Adrenal gland (tissue), 12 donors: ENCODE data around the gene NOX5. TPM values are rescaled to one million over a fixed set of nuclear protein-coding genes. Genes with fewer than 3 reads are reported as not detected.

Experiments
- DNase-seq, 7 donors: peaks; one replicate each; pipeline ENCODE4 v3.0.0-alpha.2; 2019 to 2020
- H3K27ac ChIP-seq, 5 donors: fragments of 200-600 bp; sonication (generic) in 4 of 5; 1 replicate in 3 of 5; 2 replicates in 2 of 5; pipeline versions ENCODE4 v1.5.1 to v1.8.0; 2016 to 2020; ENCODE audit warnings: mild to moderate bottlenecking in 1 of 5
- H3K27me3 ChIP-seq: fragments of 200-600 bp; 2 replicates; pipeline ENCODE4 v1.8.0; 2021
- H3K36me3 ChIP-seq, 2 donors: fragments of 200-600 bp; replicated peaks in 1 of 2; 1 replicate in 1 of 2; 2 replicates in 1 of 2; pipeline versions ENCODE4 v1.5.1 to v1.8.0; 2018 to 2022
- H3K4me1 ChIP-seq, 2 donors: fragments of 200-600 bp; replicated peaks in 1 of 2; 1 replicate in 1 of 2; 2 replicates in 1 of 2; pipeline versions ENCODE4 v1.5.1 to v1.8.0; 2018 to 2021
- H3K4me3 ChIP-seq, 4 donors: fragments of 200-600 bp; sonication (generic) in 3 of 4; one replicate each; pipeline ENCODE4 v1.5.1; 2016 to 2018
- H3K9me3 ChIP-seq, 3 donors: fragments of 200-600 bp; sonication (generic) in 1 of 3; replicated peaks in 1 of 3; 1 replicate in 2 of 3; 2 replicates in 1 of 3; pipeline versions ENCODE4 v1.5.1 to v1.8.0; 2016 to 2021
- CTCF ChIP-seq, 6 experiments: fragments of 450-650 bp in 4 of 6; fragments of 200-600 bp in 2 of 6; sonication (generic) in 1 of 6; IDR thresholded peaks; 1 replicate in 5 of 6; 2 replicates in 1 of 6; pipeline versions ENCODE4 v1.5.1 to v1.8.0; 2016 to 2021; ENCODE audit warnings: antibody characterized with exemption in 6 of 6, mild to moderate bottlenecking in 2 of 6, moderate library complexity in 1 of 6
- POLR2A ChIP-seq, 2 donors: fragments of 450-650 bp; IDR thresholded peaks; one replicate each; pipeline ENCODE4 v1.6.1; 2017; ENCODE audit warnings: antibody characterized with exemption in 2 of 2, mild to moderate bottlenecking in 2 of 2, moderate library complexity in 1 of 2
- WGBS, 4 donors: extraction: QIAGEN DNeasy Blood & Tissue Kit in 2 of 4; methylation state at CpG; one replicate each; pipeline versions ENCODE4 v1.1.5 to v1.1.7; 2013 to 2017; 5-methylcytosine and 5-hydroxymethylcytosine counted together
- intact Hi-C, 2 donors: fragments of 100-400 bp; cut with DNase I; formaldehyde crosslinking; loops; one replicate each; pipeline versions ENCODE4 v1.14.1 to v1.15.0; 2022 to 2023
- polyA plus RNA-seq, 3 donors: library from polyadenylated mRNA; stranded (reverse); fragments of 200-250 nt in 2 of 3; fragments of 350-450 nt in 1 of 3; fragmentation: Illumina TruSeq in 1 of 3; extraction: RNeasy Lipid Tissue Mini Kit (QIAGEN cat#74804) in 1 of 3; gene quantifications; one replicate each; pipeline ENCODE4 v1.2.3, GENCODE V29; 2013 to 2014
- total RNA-seq, 9 donors: library from RNA; depleted of rRNA in 4 of 9; stranded (reverse); fragments of >200 nt in 4 of 9; fragments of 120-200 nt in 1 of 9; fragmentation: NEBNext Ultra II Directional in 1 of 9; extraction: Animal tissue kit (Norgen Biotek cat#: 25700) in 1 of 9; gene quantifications; one replicate each; pipeline versions ENCODE4 v1.1.0 to v1.2.4, GENCODE V29; 2013 to 2023
- donor health status: healthy with polysubstance abuse.
- donor health status: Bipolar disorder and iron deficiency.
- donor health status: DM: yes; HTN: yes; CAD: no.
- donor health status: DM: no; HTN: no; CAD: no.
- donor health status: DM: no; HTN: no; CAD: no.
- donor health status: DM: yes; HTN: yes; CAD: no.

Gene NOX5
- total and polyA plus RNA-seq, 12 donors = 0.06 to 1.4 (median 0.63) TPM

- H3K36me3 ChIP-seq = no peaks in the 10 kb centered on the region
- H3K4me3 ChIP-seq = no peak overlapping the region
- H3K27ac ChIP-seq = no peak overlapping the region
- TF ChIP-seq POLR2A (IDR thresholded peaks at IDR 0.05) (no peak), CTCF (IDR thresholded peaks at IDR 0.05) (no peak)
- H3K9me3 ChIP-seq = no peaks in the 10 kb centered on the region
- no peak for DNase-seq
- 68 to 89% (median 75%) methylated on average over 8 of the region's 8 CpGs for WGBS, 4 donors
- no peaks in the 10 kb centered on the region for H3K4me1 ChIP-seq
- H3K27me3 ChIP-seq = no peaks in the 10 kb centered on the region
- intact Hi-C loops = loop anchor here (5.0 to 10.0 kb wide), 2 partner anchors 38 to 50 kb away; no protein-coding TSS in a partner anchor
These were observed 79.8 kb downstream of the NOX5 start for GRCh38 chr15:69094124-69094921.

GRCh38 chr15:69095274-69095673, 80.8 kb downstream of the NOX5 start:
- intact Hi-C loops = loop anchor here in 1 of 2 donors (10.0 kb wide), 1 partner anchor 50 kb away; no protein-coding TSS in a partner anchor
- no peaks in the 10 kb centered on the region for H3K36me3 ChIP-seq
- no peaks in the 10 kb centered on the region for H3K27me3 ChIP-seq
- no peaks in the 10 kb centered on the region for H3K9me3 ChIP-seq
- no peak for DNase-seq
- H3K27ac ChIP-seq = no peak overlapping the region
- TF ChIP-seq POLR2A (IDR thresholded peaks at IDR 0.05) (no peak), CTCF (IDR thresholded peaks at IDR 0.05) (no peak)
- no peak overlapping the region for H3K4me3 ChIP-seq
- WGBS, 4 donors = 86 to 100% (median 95%) methylated on average over 1 of the region's 1 CpG
- no peaks in the 10 kb centered on the region for H3K4me1 ChIP-seq

GRCh38 chr15:69096196-69096595, 81.7 kb downstream of the NOX5 start:
- no peak overlapping the region for H3K27ac ChIP-seq
- DNase-seq = no peak
- no peak overlapping the region for H3K4me3 ChIP-seq
- intact Hi-C loops = loop anchor here in 1 of 2 donors (10.0 kb wide), 1 partner anchor 49 kb away; no protein-coding TSS in a partner anchor
- H3K36me3 ChIP-seq = no peaks in the 10 kb centered on the region
- TF ChIP-seq POLR2A (IDR thresholded peaks at IDR 0.05) (no peak), CTCF (IDR thresholded peaks at IDR 0.05) (no peak)
- H3K4me1 ChIP-seq = no peaks in the 10 kb centered on the region
- 47 to 79% (median 72%) methylated on average over 1 to 2 of the region's 2 CpGs for WGBS, 4 donors
- no peaks in the 10 kb centered on the region for H3K27me3 ChIP-seq
- H3K9me3 ChIP-seq = no peaks in the 10 kb centered on the region

GRCh38 chr15:69096626-69097025, 82.1 kb downstream of the NOX5 start:
- intact Hi-C loops = loop anchor here in 1 of 2 donors (10.0 kb wide), 1 partner anchor 48 kb away; no protein-coding TSS in a partner anchor
- DNase-seq = no peak
- TF ChIP-seq POLR2A (IDR thresholded peaks at IDR 0.05) (no peak), CTCF (IDR thresholded peaks at IDR 0.05) (no peak)
- Histone ChIP-seq H3K27me3 (no peaks in the 10 kb centered on the region), H3K4me3 (no peak overlapping the region), H3K4me1 (no peaks in the 10 kb centered on the region), H3K36me3 (no peaks in the 10 kb centered on the region), H3K9me3 (no peaks in the 10 kb centered on the region), H3K27ac (no peak overlapping the region)
- 82 to 94% (median 88%) methylated on average over 2 of the region's 2 CpGs for WGBS, 4 donors
